HG03442 (cell line): ENCODE results near the gene TMEM243.
"Not testable (repeated sequence)": the region's sequence is repeated elsewhere in the genome, so short reads cannot be mapped to it uniquely, and the experiment has no call there.

Experiments
- ATAC-seq: cut with Tn5 transposase; IDR thresholded peaks from one replicate; pipeline ENCODE4 v1.9.1; 2021; ENCODE audit warnings: mild to moderate bottlenecking, moderate library complexity; ENCODE audit not compliant: unreplicated experiment

Gene TMEM243

DNA sequence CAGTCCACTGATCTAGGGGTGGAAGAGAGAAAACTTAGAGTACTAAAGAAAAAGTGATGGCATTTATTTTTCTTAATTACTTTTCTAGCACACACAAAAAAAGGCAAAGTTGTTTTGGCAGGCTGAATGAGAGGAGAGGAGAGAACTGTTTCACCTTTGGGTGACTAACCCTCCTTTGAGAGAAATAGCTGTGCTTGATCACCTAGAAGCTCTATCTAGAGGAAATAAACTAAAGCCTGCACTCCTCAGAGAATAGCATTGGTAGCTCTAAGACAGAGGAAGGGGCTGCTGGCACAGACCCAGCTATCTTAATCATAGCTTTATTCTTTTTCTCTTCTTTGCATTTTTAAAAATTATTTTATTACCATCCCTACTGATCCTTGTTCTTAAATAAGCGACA is 6.3 kb downstream of the TMEM243 start:
- no peak for ATAC-seq

DNA sequence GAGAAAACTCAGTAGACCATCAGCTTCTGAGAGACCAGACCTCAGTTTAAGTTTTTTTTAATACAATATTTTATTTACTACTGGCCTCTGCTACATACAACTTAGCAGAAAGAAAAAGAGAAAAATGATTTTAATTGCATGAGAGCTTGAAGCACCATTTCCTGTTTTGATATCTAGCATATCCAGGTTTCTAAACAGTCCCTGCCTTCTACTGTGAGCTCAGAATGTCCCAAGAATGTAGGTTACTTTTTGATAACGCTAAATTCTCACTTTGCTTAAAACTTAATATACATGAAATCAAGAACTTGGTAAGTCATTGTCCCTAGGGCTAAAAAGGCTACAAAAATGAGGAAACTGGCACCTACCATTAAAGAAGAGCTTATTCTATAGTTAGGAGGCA is 7.0 kb downstream of the TMEM243 start:
- ATAC-seq: no peak

DNA sequence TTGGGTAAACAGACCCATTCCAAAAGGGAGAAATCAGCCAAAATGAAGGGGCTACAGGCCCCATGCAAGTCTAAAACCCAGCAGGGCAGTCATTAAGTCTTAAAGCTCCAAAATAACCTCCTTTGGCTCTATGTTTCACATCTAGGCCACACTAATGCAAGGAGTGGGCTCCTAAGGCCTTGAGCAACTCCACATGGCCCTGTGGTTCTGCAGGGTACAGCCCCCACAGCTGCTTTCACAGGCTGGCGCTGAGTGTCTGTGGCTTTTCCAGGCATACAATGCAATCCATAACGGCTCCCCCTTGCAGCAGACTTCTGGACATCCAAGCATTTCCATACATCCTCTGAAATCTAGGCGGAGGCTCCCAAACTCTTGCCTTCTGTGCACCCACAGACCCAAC is 9.0 kb downstream of the TMEM243 start:
- no peak for ATAC-seq

DNA sequence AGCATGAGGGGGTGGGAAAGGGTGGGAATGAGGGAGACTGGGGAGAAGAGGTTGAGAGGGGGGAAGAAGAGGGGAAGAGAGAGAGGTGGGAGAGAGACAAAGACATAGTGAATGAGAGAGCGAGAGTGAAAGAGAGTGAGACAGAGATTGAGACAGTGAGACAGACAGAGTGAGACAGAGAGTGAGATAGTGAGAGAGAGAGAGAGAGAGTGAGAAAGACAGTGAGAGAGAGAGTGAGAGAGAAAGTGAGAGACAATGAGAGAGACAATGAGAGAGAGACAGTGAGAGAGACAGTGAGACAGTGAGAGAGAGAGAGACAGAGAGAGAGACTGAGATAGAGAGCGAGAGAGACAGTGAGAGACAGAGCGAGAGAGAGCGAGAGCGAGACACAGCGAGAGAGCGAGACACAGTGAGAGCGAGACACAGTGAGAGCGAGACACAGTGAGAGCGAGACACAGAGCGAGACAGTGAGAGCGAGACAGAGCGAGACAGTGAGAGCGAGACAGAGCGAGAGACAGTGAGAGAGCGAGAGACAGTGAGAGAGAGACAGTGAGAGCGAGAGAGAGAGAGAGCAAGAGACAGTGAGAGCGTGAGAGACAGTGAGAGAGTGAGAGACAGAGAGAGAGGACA is 10.1 kb downstream of the TMEM243 start:
- no peak for ATAC-seq

DNA sequence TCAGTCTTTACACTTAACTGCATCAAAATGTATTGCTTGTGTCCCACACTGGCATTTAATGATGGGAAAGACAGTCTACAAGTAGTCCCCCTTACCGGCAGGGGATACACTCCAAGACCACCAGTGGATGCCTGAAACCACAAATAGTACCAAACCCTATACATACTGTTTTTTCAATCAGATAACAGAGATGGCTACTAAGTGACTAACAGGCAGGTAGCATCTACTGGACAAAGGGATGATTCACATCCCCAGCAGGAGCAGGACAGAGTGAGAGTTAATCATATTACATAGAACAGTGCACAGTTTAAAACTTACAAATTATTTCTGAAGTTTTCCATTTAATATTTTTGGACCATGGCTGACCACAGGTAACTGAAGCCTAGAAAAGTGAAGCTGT is 13.2 kb downstream of the TMEM243 start:
- no peak for ATAC-seq

DNA sequence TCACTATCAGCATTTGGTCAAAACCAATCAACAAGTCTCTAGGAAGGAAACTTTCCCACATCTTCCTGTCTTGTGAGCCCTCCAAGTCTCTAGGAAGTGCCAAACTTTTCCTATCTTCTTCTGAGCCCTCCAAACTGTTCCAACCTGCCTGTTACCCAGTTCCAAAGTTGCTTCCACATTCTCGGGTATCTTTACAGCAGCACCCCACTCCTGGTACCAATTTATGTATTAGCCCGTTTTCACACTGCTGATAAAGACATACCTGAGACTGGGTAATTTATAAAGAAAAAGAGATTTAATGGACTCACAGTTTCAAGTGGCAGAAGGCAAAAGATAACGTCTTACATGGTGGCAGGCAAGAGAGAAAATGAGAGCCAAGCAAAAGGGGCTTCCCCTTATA is 13.8 kb downstream of the TMEM243 start:
- not testable (repeated sequence) for ATAC-seq

DNA sequence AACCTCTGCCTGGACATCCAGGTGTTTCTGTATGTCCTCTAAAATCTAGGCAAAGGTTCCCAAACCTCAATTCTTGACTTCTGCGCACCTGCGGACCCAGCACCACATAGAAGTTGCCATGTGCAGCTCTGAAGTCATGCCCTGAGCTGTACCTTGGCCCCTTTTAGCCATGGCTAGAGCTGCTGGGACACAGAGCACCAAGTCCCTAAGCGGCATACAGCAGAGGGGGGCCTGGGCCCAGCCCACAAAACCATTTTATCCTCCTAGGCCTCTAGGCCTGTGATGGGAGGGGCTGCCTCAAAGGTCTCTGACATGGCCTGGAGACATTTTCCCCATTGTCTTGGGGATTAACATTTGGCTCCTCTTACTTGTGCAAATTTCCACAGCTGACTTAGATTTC is 14.6 kb downstream of the TMEM243 start:
- no peak for ATAC-seq

DNA sequence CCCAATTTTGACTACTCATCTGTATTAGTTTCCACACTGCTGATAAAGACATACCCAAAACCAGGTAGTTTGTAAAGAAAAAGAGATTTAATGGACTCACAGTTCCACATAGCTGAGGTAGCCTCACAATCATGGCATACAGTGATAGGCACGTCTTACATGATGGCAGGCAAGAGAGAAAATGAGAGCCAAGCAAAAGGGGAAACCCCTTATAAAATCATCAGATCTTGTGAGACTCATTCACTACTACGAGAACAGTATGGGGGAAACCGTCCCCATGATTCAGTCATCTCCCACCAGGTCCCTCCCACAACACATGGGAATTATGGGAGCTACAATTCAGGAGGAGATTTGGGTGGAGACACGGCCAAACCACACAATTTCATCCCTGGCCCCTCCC is 15.6 kb downstream of the TMEM243 start:
- not testable (repeated sequence) for ATAC-seq

DNA sequence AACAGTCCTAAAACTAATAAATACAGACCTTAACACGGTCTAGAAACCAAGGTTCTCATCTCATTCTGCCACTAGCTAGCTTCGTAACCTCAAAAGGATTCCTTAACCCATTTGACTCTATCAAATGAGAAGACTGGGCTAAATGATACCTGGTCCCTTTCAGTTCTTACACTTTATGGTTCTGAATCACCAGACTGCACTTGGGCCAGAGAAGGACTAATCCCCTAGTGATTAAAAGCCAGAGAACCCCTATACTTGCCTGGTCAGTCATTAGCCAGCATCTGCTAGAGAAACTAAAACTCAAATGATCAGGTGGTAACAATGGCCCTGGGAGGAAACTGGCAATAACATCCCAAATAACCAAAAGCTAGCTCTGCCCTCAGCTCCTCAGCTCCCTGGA is 16.8 kb downstream of the TMEM243 start:
- no peak for ATAC-seq

DNA sequence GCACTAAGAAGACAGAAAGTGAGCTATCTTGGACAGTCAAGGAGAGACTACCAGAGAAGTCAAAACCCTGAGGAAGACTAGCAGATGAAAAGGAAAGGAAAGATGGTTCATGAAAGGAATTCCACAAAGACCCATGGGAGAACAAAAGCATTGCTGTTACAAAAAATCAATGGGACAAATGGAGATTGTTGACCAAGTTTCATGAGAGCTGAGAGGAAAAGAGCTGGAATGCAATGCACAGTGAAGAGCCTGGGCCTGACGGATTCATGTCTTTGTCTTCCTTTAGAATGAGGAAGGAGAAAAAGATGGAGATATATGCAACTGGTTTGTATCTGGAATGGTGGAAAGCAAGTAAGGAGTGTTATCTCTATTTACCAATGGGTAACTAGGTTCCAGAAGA is 17.3 kb downstream of the TMEM243 start:
- ATAC-seq: no peak

DNA sequence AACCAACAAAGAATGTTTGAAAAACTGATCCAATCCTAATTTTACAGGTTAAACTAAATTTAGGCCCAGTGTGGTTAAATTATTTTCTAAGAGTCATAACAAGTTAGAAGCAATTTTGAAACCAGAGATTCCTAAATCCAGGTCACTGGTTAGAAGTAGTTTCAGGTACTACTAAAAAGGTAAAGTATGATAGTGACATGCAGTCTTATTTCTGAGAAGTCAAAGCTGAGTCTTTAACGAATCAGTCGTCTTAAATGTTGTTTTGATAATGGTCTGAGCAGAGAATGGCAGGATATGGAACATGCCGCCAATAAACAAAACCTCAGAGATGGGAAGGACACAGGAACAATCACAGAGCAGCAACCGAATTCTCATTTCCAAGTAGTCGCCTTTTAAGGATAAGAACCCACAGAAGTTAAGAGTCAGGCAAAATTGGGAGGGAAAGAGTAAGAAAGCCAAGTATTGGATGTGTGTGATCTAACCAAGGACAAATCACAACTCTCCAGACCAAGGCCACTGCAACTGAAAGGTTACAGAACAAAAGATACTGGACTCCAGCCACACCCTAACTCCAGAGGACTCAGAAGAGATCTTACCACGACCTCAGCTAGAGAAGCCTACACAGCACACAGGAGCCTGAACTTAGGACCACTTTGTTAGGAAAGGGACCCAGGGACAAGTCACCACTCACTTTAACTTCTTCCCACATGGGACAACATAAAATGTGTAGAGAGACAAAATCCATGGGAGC is 19.7 kb downstream of the TMEM243 start:
- ATAC-seq: no peak

DNA sequence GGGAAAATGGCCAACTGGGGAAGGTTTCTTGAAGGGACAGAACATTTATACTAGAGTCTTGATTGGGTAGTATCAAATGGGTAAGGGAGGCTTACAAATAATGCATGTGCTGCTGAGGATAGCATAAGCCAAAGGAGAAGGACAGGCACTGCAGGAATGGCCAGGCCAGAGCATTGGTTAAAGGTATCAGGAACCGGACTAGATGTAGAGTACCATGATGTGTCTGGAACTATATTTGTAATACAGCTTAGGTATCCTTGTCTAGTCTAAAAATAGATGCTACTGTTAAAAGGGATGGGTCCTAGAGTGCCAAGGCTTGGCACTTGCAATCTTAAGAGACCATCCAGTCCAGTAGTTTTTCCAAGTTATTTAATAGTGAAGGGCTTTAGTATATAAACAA is 20.3 kb downstream of the TMEM243 start:
- ATAC-seq: no peak

DNA sequence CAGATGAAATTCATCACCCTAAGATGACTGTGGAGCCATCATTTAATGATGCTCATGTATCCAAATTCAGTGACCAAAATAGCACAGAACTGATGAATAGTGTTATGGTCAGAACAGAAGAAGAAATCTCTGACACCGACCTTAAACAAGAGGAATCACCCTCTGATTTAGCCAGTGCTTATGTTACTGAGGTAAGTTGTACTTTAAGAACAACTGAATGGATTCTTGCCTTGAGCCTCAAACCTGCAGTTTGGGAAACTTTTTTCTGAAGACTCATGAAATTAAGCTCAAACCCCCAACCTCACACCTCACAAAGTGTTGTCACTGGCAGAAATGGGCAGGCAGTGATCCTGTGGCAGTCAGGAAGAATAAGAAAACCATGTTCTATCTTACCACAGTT is 25.6 kb downstream of the TMEM243 start:
- no peak for ATAC-seq

DNA sequence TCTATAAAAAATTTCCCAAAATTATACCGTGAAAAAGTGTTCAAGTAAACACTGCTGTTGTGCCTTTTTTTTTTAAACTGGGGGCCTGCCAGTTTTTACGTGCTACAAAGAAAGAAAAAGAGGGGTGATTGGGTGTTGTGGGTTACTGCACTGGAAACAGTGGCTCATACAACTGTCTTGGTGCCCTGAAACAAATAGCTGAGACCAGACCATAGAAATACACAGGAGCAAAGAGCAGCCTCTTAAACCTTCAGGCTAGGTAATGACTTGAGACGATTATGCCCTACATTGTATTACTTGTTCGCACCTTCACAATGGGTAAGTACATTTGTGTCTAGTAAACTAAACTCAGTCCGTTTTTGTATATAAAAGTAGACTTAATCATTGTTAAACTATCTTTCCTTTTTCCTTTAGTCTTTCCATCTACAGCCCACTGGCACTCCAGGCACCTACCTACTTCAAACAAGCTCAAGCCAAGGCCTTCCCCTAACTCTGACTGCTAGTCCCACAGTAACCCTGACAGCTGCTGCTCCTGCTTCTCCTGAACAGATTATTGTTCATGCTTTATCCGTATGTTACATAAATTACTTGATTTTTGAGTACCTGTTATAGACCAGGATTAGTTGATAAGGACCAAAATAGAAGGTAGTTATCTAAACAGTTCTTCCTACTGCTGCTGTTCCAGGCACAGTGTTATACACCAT is 26.6 kb downstream of the TMEM243 start:
- ATAC-seq: no peak

DNA sequence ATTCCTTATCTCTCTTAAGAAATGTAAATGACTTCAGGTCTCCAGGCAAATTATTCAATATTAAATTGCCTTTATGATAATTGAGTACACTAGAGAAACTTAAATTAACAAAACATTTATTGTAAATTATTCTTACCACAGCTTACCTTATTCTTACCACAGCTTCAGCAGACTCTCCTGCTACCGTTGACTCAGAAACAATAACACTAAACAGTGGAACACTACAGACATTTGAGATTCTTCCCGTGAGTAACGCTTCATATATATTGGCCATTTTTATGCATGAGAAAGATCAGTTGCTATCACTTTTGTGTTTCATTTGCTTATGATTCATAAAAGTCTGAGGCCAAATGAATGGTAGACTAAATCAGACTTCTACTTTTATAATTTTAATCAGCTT is 28.7 kb downstream of the TMEM243 start:
- no peak for ATAC-seq

DNA sequence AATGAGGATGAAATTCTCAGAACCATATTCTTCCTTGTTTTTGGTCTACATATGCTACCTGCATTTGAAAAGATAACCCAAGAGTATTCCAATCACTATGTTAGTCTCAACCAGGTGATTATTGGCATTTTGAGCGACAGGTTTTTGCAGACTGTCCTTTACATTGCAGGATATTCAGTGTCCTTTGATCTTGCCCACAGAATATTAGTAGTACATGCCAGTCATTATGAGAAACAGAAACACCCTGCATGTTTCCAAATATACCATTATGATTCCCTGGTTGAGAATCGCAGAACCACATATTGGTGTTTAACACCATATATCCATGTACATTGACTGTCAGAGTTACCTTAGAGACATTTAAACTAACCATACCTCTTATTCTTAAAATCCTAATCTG is 30.6 kb downstream of the TMEM243 start:
- ATAC-seq: peak; percentile 43

DNA sequence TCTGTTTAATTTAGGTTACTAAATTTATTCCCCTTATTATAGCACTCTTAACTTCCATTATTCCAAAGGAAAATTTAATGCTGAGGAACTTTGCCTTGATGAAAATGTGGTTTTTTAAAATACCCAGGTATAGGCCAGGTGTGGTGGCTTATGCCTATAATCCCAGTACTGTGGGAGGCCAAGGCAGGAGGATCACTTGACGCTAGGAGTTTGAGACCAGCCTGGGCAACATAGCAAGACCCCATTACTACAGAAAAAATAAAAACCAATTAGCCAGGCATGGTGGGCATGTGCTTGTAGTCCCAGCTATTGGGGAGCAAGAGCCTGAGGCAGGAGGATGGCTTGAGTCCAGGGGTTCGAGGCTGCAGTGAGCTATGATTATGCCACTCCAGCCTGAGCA is 32.4 kb downstream of the TMEM243 start:
- ATAC-seq: no peak

DNA sequence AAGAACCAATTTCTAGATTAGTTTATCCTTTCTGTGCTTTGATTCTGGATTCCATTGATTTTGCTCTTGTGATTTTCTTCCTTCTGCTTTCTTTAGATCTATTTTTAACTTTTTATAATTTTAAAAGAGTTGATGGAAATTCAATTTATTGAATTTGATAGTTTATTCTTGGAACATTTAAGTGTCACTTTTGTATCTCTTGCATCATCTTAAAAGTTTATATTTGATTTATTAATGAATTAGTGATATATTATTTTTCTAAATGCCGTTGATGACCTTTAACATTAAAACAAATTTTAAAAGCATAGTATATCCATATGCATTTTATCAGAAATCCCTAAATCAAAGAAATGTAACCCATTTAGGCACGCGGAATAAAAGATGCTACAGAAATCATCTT is 40.4 kb downstream of the TMEM243 start:
- no peak for ATAC-seq

DNA sequence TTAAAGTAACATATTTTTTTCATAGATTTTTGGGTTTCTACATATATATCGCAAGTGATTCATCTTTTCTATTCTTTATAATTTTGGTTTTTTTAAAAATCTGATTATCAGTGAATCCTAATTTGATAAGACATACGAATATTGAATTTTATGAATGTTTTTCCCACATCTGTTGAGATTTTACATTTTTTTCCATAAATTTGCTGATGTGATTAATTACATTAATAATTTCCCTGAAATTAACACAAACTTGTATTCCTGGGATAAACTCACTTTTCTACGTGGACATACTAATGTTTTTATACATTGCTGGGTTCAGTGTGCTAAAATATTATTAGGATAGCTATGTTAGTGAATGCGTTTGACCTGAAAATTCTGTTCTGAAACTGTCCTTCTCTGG is 41.2 kb downstream of the TMEM243 start:
- no peak for ATAC-seq

DNA sequence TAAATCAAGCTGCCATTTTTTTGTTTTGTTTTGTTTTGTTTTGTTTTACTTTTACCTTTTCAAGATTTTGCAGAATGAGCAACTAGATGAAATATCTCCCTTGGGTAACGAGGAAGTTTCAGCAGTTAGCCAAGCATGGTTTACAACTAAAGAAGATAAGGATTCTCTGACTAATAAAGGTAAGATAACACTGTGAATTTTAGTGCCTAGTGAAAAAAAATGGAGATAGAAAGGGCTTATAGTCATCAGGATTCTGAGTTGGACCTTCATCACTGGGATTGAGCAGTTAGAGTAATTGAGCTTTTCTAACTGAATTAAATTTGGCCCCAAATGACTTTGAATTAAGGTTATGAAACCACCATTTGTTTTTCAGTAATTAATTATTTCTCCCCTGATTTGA is 46.1 kb downstream of the TMEM243 start:
- no peak for ATAC-seq

DNA sequence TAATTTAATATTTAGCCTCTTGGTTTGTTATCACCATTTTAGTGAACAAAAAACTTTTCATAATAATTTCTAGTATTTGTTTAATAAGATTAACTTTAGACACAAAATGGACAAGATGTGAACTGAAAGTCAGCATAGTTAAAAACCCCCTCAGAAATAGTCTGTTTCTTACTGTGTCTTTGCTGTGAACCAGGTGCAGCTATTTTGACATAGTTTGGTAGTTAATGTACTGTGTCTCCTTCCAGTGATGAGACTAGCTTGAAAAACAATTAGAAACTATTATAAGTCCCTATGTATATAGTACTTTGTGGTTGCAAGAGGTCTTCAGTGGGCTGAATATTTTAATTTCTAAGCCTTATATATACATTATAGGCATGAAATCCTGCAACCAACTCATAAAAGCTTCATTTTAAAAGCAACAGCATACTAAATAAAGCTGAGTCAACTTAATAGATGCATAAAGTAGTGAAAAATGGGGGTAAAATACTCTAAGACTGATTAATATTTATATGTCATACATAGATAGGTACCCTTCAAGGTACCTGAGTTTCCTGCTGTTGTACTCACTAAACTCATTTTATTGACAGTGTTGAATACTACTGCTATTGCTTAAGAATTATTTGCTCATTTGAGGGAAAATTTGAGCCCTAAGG is 48.1 kb downstream of the TMEM243 start:
- no peak for ATAC-seq

DNA sequence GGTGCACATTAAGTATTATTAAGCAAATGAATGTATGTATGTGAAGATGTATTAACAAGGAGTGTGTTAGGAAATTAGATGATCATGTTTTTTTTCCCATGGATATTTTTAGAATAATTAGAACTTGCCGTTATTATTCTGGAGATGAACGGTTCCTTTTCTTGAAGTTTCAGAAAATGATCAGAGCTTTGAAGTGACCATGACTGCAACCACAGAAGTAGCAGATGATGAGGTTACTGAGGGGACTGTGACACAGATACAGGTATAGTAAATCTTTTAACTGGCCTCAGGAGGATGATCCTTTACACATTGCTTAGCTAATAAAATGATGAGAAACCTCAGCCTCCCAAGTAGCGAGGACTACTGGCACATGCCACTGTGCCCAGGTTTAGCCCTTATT is 48.7 kb downstream of the TMEM243 start:
- no peak for ATAC-seq
